HG03520 (cell line): Measurements from ENCODE around the gene PRR35.

Source experiments
- ATAC-seq: cut with Tn5 transposase; IDR thresholded peaks from one replicate; pipeline ENCODE4 v1.9.1; 2021; ENCODE audit warnings: mild to moderate bottlenecking, moderate library complexity; ENCODE audit not compliant: unreplicated experiment

PRR35 gene

DNA sequence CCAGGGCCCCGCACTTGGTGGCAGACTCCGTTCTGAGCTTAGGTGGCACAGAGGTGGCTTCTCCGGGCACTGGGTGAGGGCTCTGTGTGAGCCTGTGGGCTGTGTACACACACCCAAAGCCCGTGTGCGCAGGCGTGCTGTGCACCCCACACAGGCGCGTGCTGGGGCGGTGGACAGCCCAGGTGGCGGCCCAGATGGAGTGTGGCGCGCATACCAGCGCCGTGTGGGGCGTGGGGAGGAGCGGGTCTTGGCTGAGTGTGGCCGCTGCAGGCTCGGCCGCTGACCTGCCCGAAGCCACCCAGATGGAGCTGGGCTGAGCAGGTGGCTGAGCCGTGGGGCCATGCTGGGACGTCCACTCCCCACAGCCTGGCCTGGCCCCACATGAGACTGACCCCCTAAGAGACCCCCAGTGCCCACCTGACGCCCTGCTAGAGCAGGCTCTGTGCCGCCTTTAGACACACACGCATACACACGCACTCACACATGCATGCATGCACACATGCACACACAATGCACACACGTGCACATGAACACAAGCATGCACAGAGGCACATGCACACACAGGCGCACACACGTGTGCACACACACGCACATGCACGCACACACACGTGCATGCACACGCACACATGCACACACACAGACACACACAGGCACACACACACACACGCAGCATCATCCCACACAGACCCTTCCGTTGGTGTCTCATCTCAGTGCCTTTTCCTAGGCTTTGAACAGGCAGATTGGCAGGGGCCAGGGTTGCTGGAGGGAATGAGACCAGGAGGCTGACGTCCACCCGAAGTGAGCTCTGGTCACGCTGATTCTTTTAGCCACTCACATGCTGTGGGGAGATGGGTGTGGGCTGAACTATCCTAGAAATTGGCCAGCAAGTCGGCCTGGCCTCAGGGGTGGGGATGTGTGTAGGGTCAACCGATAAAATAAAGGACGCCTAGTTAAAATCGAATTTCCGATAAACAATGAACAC, 2.1 kb downstream of the PRR35 start:
- ATAC-seq, result no peak

GRCh38 chr16:563072-563644, 3.0 kb downstream of the PRR35 start:
- ATAC-seq, result no peak

DNA sequence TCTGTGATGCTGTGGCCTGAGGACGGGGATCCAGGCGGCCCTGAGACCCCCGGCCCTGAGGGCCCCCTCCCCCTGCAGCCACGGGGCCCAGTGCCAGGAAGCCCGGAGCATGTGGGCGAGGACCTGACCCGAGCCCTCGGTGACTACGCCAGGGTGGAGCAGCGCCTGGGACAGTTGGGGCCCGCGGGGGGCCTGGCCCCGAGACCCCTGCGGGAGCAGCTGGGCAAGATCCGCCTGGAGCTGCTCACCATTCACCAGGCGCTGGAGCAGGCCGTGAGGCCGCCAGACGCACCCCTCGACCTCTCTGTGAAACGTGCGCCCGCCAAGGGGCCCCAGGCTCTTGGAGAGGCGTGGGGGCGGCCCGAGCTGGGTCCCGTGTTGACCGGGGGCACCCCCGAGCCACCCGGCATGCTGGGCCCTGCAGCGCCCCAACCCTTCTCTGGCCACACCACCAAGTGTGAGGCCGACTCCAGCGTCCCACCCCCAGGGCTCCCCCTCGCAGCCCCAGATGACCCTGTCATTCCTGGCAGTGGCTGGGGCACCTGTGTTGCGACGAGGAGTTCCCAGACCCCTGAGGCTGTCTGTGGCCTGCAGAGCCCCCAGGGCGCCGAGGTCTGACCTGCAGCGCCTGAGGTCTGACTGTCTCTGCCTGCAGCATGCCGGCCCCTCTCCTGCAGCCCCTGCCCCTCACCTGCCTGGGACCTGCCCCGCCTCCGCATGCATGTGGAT, 4.7 kb downstream of the PRR35 start:
- ATAC-seq, result no peak

- ATAC-seq, result no peak
These were observed 5.5 kb downstream of the PRR35 start for GRCh38 chr16:565419-566330.

- ATAC-seq, result no peak
These were observed 6.5 kb downstream of the PRR35 start, which contains the start of gene NHLRC4 for GRCh38 chr16:566475-567372. NHLRC4 (plus strand) TSS chr16:567005; CDS start chr16:568048, 1,043 bp downstream.

DNA sequence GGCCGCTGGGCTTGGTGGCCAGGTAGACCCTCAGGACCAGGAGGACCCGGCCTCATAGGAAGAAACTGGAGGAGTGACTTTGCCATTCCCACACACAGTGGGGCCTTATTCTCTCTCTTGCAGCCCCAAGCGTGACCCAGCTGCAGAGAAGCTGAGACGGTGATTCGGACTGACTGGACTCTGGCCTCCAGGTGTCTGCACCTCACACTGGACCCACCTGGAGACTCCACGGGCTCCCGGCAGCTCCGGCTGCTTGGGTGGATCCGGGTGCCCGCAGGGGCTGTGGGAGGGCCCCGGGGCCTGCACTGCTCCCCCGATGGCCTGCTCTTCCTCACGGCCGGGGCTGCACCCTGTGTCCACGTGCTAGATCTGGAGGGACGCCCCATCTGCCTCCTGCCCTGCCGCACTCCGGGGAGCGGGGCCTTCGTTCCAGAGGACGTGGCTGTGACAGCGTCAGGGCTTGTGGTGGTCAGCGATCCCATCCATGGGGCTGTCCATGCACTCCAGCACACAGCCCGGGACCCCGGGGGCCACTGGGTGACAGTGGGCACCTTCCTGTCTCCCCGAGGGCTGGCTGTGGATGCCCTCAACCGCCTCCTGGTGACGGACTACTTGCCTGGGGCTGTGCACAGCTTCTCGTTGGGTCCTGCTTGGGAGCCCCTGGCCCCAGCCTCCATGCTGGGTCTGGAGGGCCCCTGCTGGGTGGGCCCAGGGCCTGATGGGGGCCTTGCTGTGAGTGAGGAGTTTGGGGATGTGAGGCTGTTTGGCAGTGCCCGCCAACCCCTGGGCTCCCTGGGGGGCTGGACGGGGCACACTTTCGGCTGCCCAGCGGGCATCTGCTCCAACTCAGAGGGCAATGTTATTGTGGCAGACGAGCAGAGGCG, 7.4 kb downstream of the PRR35 start:
- no peak for ATAC-seq

- no peak for ATAC-seq
These were observed 8.4 kb downstream of the PRR35 start for GRCh38 chr16:568401-569258.

GRCh38 chr16:569445-570254, 9.5 kb downstream of the PRR35 start, which contains the start of gene PIGQ:
PIGQ (plus strand) TSS chr16:569968; CDS start chr16:574075, 4,107 bp downstream.
- no peak for ATAC-seq

DNA sequence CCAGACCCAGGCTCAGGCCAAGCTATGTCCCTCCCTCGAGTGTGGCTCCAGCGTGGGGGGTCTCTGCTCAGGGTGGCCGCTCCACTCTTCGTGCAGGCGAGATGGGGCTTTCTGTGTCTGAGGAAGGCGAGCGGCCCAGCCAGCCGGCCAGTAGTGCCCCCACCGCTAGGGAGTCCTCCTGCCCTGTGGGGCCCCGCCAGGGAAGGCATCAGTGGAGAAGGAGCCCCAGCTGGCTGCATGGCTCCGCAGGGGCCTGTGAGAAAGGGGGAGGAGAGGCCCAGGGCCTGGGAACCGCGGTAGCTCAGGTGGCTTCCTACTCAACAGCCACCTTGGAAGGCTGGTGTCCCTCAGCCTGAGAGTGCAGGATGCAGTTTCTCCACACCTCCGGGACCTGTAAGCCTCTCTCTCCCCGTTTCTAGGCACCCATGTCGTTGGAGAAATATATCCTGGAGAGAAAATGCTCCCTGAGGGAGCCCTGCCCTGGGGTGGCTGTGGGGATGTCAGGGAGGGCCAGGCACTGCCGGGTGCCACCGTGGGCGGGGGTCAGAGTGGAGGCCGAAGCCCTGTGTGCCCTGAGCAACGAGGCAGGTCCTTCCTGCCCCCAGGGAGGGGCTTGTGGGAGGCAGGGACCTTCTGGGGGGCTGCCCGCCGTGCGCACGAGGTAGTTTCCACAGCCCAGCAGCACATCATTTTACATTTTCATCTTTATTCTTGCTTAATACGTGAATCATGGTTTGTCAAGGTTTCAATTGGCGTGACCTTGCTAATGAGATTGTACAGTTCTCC, 12.9 kb downstream of the PRR35 start:
- no peak for ATAC-seq

- ATAC-seq, result no peak
These were observed 14.0 kb downstream of the PRR35 start for GRCh38 chr16:574021-574760.

DNA sequence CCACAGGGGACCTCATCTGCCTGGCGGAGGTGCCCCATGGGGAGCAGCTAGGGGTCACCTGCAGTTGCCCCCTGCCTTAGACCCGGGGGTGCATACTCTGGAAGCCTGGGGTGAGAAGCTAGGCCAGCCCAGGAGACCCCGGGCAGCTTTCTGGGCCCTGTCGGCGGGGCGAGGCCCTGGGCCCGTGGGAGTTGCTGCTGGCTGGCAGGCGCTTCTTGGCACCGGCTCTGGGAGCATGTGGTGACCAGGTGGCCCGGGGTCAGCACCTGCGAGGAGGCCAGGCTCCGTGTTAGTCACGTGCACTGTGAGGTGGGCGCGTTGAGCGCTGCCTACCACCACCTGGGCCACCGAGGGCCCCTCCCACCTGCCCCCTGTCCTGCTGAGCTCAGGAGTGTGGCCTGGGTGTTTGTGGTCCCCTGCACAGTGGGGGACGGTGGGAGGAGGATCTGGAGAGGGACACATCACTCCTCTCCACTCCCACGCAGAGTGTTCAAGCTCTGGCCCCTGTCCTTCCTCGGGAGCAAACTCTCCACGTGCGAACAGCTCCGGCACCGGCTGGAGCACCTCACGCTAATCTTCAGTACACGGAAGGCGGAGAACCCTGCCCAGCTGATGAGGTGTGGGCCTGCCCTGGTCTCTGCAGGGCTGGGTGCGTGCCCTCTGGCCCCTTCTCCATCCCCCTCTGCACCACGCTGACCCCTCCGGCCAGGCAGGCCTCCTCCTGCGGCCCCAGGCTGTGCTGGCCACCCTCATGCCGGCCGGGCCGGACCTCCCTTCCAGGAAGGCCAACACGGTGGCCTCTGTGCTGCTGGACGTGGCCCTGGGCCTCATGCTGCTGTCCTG, 15.4 kb downstream of the PRR35 start:
- no peak for ATAC-seq

GRCh38 chr16:576197-576822, 16.1 kb downstream of the PRR35 start:
- no peak for ATAC-seq

- no peak for ATAC-seq
These were observed 16.6 kb downstream of the PRR35 start for GRCh38 chr16:576823-577201.

DNA sequence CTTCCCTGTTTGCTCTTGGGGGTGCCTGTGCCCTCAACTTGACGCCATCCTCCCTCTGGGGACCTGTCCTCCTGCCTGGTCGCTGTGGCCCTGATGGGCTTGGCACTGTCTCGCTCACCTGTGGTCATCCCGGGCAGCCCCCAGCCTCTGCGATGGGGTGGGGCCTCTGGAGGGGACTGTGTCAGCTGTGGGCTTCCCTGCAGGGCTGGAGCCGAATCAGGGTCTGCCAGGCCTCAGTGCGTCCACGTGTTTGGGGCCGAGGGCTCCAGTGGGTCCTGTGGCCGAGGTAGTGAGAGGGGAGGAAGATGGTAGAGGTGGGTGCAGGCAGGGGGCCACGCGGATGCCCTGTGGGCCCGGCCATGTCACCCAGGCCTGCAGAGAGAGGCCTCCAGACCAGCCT, 17.6 kb downstream of the PRR35 start:
- ATAC-seq, result no peak
